HG03045 (cell line): Measurements from ENCODE around the gene AFF3.
"Not testable (repeated sequence)": the region's sequence is repeated elsewhere in the genome, so short reads cannot be mapped to it uniquely, and the experiment has no call there.

Experiments used
- ATAC-seq: cut with Tn5 transposase; IDR thresholded peaks from one replicate; pipeline ENCODE4 v1.9.1; 2021; ENCODE audit warnings: mild to moderate bottlenecking, moderate library complexity; ENCODE audit not compliant: unreplicated experiment

Gene AFF3

GRCh38 chr2:99537910-99538485 is 604.4 kb downstream of the AFF3 start:
- no peak for ATAC-seq

- ATAC-seq: no peak
Observed at GRCh38 chr2:99524056-99524455, 618.3 kb downstream of the AFF3 start.

GRCh38 chr2:99522157-99522556 is 620.2 kb downstream of the AFF3 start:
- no peak for ATAC-seq

- ATAC-seq: no peak
Observed at GRCh38 chr2:99520813-99521212, 621.6 kb downstream of the AFF3 start.

GRCh38 chr2:99520195-99520594 is 622.2 kb downstream of the AFF3 start:
- no peak for ATAC-seq

GRCh38 chr2:99514357-99514756 is 628.0 kb downstream of the AFF3 start:
- no peak for ATAC-seq

- no peak for ATAC-seq
Observed at GRCh38 chr2:99512181-99512591, 630.2 kb downstream of the AFF3 start.

GRCh38 chr2:99509387-99509786 is 633.0 kb downstream of the AFF3 start:
- no peak for ATAC-seq

GRCh38 chr2:99507937-99508818 is 634.2 kb downstream of the AFF3 start:
- ATAC-seq: no peak

- ATAC-seq: no peak
Observed at GRCh38 chr2:99504844-99505584, 637.4 kb downstream of the AFF3 start.

GRCh38 chr2:99503662-99504416 is 638.6 kb downstream of the AFF3 start:
- not testable (repeated sequence) for ATAC-seq

- ATAC-seq: no peak
Observed at GRCh38 chr2:99496021-99496420, 646.4 kb downstream of the AFF3 start.
